MCF 10A (cell line): ENCODE data around the gene ATP1B3. TPM values are rescaled to one million over a fixed set of nuclear protein-coding genes. Genes with fewer than 3 reads are reported as not detected.

ENCODE experiments used
- BruUV-seq: library from RNA; stranded (reverse); fragments of 400-500 nt; replicated peaks from 2 replicates; lab custom pipeline; 2021; lab: Mats Ljungman, UMichigan
- CTCF ChIA-PET: fragments of 300-600 bp; sonication (Branson Sonifier 250); formaldehyde crosslinking; extraction: SDS; loops from one replicate; lab custom pipeline; 2021; ENCODE audit warnings: antibody characterized with exemption, inconsistent platforms; lab: Yijun Ruan, JAX
- POLR2A ChIA-PET: fragments of 300-600, 350-650 bp; sonication (Branson Sonifier 250); formaldehyde crosslinking; extraction: SDS; loops from one replicate; lab custom pipeline; 2020; ENCODE audit warnings: antibody characterized with exemption, inconsistent platforms; lab: Yijun Ruan, JAX
- DNase-seq: peaks from one replicate; pipeline ENCODE4 v3.0.0-alpha.2; 2018; ENCODE audit not compliant: unreplicated experiment
- H3K27ac Mint-ChIP-seq: one replicate; pipeline ENCODE4 v1.8.0; 2022; ENCODE audit warnings: mild to moderate bottlenecking, low read depth, mixed read lengths; ENCODE audit not compliant: unreplicated experiment
- H3K27me3 Mint-ChIP-seq: one replicate; pipeline ENCODE4 v1.8.0; 2022; ENCODE audit warnings: mixed read lengths; ENCODE audit not compliant: insufficient read depth, unreplicated experiment
- H3K36me3 Mint-ChIP-seq: one replicate; pipeline ENCODE4 v1.8.0; 2022; ENCODE audit warnings: mild to moderate bottlenecking, moderate library complexity, mixed read lengths; ENCODE audit not compliant: insufficient read depth, unreplicated experiment
- H3K4me1 Mint-ChIP-seq: one replicate; pipeline ENCODE4 v1.8.0; 2022; ENCODE audit warnings: mixed read lengths; ENCODE audit not compliant: insufficient read depth, unreplicated experiment
- H3K4me3 Mint-ChIP-seq: one replicate; pipeline ENCODE4 v1.8.0; 2022; ENCODE audit warnings: mild to moderate bottlenecking, moderate library complexity, mixed read lengths; ENCODE audit not compliant: unreplicated experiment
- H3K9me3 Mint-ChIP-seq: one replicate; pipeline ENCODE4 v1.8.0; 2022; ENCODE audit warnings: mixed read lengths; ENCODE audit not compliant: unreplicated experiment
- intact Hi-C: fragments of 100-400 bp; cut with micrococcal nuclease; formaldehyde crosslinking; loops from 2 replicates; pipeline ENCODE4 v1.14.1; 2022
- total RNA-seq: library from RNA; stranded (reverse); gene quantifications from 2 replicates; pipeline ENCODE4 v1.2.3, GENCODE V29; 2022
- TF ChIP-seq, protein P1 (sequence below): fragments of 200-600 bp; IDR thresholded peaks from one replicate; pipeline ENCODE4 v1.8.0; 2022; ENCODE audit warnings: antibody characterized with exemption, mild to moderate bottlenecking; ENCODE audit not compliant: unreplicated experiment

ATP1B3 gene
- total RNA-seq, 1 experiment from 2014 or later: 99.9 TPM

DNA sequence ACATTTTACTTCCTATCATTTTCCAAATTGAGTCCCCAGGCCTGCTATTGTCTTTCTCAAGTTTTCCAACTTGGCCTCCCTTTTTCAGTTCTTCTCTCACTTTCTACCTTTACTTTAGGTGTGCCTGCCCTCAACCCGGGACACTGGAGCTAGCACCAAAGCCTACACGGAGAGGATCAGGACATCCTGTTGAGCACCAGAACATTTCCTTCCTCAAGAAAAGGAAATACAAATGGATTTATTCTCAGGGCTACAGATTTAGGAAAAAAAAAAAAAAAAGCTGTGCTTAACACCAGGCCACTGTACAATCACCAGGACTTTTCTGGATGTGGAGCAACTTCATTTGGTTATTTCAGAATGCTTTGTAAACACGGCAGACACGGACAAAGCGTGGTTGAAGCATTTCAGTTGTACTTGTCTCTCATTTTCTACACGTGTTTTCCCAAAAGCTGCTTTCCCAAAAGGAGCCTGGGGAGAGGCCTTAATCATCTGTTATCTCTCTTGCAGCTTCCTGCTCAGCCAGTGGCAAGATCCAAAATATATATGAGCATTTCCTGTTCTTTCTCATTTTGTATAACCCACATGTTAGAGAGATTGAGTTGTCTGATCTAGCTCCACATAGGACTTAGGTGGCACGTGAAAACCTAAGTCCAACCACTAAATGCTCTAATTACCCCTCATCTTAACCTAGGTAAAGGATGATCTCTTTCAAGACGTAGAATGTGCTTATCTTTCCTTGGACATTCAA lies 15.5 kb upstream of the ATP1B3 start:
- TF ChIP-seq, protein P1, sequence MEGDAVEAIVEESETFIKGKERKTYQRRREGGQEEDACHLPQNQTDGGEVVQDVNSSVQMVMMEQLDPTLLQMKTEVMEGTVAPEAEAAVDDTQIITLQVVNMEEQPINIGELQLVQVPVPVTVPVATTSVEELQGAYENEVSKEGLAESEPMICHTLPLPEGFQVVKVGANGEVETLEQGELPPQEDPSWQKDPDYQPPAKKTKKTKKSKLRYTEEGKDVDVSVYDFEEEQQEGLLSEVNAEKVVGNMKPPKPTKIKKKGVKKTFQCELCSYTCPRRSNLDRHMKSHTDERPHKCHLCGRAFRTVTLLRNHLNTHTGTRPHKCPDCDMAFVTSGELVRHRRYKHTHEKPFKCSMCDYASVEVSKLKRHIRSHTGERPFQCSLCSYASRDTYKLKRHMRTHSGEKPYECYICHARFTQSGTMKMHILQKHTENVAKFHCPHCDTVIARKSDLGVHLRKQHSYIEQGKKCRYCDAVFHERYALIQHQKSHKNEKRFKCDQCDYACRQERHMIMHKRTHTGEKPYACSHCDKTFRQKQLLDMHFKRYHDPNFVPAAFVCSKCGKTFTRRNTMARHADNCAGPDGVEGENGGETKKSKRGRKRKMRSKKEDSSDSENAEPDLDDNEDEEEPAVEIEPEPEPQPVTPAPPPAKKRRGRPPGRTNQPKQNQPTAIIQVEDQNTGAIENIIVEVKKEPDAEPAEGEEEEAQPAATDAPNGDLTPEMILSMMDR: no peak
- no peak overlapping the region for H3K4me3 Mint-ChIP-seq
- BruUV-seq: no TSS peak
- no peaks in the 10 kb centered on the region for H3K9me3 Mint-ChIP-seq
- no peak for DNase-seq
- H3K36me3 Mint-ChIP-seq: no peaks in the 10 kb centered on the region
- no peaks in the 10 kb centered on the region for H3K27me3 Mint-ChIP-seq
- no peak overlapping the region for H3K27ac Mint-ChIP-seq
- intact Hi-C loops: no loop called here
- CTCF ChIA-PET: interaction anchor here (0.5 to 0.6 kb wide), 2 partner anchors 114 to 741 kb away, joined by 3 read pairs; no protein-coding TSS in a partner anchor
- POLR2A ChIA-PET: interaction anchor here (0.7 to 1.3 kb wide), 4 partner anchors 14 to 654 kb away, joined by 3 to 6 read pairs (median 4); no protein-coding TSS in a partner anchor
- H3K4me1 Mint-ChIP-seq: no peaks in the 10 kb centered on the region

- Mint-ChIP-seq H3K4me1 (no peaks in the 10 kb centered on the region), H3K36me3 (no peaks in the 10 kb centered on the region), H3K4me3 (no peak overlapping the region), H3K9me3 (no peaks in the 10 kb centered on the region), H3K27me3 (no peaks in the 10 kb centered on the region), H3K27ac (no peak overlapping the region)
- intact Hi-C loops: no loop called here
- TF ChIP-seq, protein P1: no peak
- ChIA-PET POLR2A (interaction anchor here (1.3 kb wide), 1 partner anchor 10 kb away, joined by 3 read pairs; no protein-coding TSS in a partner anchor), CTCF (interaction anchor here (0.7 to 0.9 kb wide), 3 partner anchors 10 to 115 kb away, joined by 3 read pairs; no protein-coding TSS in a partner anchor)
- no TSS peak for BruUV-seq
- DNase-seq: no peak
Measured at GRCh38 chr3:141862279-141862816, 14.1 kb upstream of the ATP1B3 start.

DNA sequence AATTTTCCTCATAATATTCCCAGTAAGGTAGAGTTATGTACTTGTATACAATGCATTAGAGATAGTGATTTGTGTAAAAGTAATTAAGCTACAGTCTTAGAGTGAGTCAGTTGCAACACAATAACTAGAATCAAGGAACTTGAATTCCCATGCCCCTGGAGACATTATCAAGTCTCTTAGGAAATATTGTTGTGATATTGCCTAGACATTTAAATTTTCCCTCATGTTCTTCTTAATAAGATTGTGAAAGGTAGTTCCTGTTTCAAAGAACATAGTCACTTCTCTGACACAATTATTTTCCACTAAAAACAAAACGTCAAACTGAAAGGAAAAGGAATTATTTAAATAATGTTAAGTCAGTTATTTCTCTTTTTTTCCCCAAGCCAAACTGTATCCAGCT lies 13.0 kb upstream of the ATP1B3 start:
- TF ChIP-seq, protein P1: no peak
- Mint-ChIP-seq H3K4me3 (no peak overlapping the region), H3K27ac (no peak overlapping the region), H3K9me3 (no peaks in the 10 kb centered on the region), H3K4me1 (no peaks in the 10 kb centered on the region), H3K36me3 (no peaks in the 10 kb centered on the region), H3K27me3 (no peaks in the 10 kb centered on the region)
- no TSS peak for BruUV-seq
- POLR2A ChIA-PET: interaction anchor here (1.2 to 1.8 kb wide), 3 partner anchors 9 to 34 kb away, joined by 3 to 5 read pairs (median 4); no protein-coding TSS in a partner anchor
- CTCF ChIA-PET: interaction anchor here (0.6 to 0.9 kb wide), 4 partner anchors 10 to 558 kb away, joined by 3 read pairs; no protein-coding TSS in a partner anchor
- intact Hi-C loops: no loop called here
- DNase-seq: no peak

DNA sequence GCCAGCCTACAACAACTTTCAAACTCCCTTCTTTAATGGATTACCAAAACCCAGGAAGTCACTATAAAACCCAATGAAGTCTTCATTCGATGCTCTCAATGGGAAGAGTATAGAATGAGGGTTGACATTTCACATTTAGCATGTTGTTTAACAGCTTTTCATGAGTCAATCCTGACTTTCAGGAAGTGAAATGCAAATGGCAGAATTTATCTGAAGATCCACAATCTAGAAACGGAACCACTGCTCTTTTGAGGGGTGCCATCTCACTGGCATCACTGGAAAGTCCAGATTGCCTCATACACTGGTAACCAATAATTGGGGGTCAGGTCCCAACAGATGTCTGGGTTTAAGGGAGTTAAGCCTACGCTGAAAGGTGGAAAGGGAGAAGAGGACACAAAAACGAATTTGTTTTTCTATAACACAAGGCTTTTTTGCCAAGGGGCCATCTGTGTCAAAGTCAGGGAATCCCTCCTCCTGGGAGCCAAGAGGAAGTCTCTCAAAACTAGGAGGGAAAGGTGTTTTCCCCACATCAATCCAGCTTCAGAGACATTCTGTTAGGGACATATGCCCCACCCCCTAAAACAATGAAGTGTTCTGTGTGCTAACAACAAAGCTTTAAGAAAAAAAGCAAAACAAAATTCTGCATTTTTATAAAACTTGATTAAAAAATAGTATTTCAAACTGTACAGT lies 12.0 kb upstream of the ATP1B3 start:
- Mint-ChIP-seq H3K4me1 (no peaks in the 10 kb centered on the region), H3K9me3 (no peaks in the 10 kb centered on the region), H3K4me3 (no peak overlapping the region), H3K36me3 (no peaks in the 10 kb centered on the region), H3K27me3 (no peaks in the 10 kb centered on the region), H3K27ac (no peak overlapping the region)
- BruUV-seq: no TSS peak
- DNase-seq: no peak
- intact Hi-C loops: no loop called here
- TF ChIP-seq, protein P1: no peak
- CTCF ChIA-PET: interaction anchor here (0.7 to 1.0 kb wide), 2 partner anchors 11 to 15 kb away, joined by 3 to 6 read pairs; no protein-coding TSS in a partner anchor
- POLR2A ChIA-PET: interaction anchor here (1.2 to 1.8 kb wide), 2 partner anchors 9 to 35 kb away, joined by 3 to 5 read pairs; no protein-coding TSS in a partner anchor
